ENCODE data around the gene ERBB2.
A peak's percentile ranks its signal among the peaks of the same experiment; 100 is the strongest.
"Not testable (repeated sequence)": the region's sequence is repeated elsewhere in the genome, so short reads cannot be mapped to it uniquely, and the experiment has no call there.

Gene ERBB2

GRCh38 chr17:39730095-39730921 lies 30.4 kb downstream of the ERBB2 start, which contains the start of gene MIEN1:
Gene MIEN1 (minus strand): TSS chr17:39730532. CDS start chr17:39730495, 37 bp downstream.
- DNase-seq, result peak; percentile 89

GRCh38 chr17:39732586-39732985 lies 32.7 kb downstream of the ERBB2 start:
- DNase-seq, result no peak

- DNase-seq, result no peak
Observed at GRCh38 chr17:39735882-39736281, 36.0 kb downstream of the ERBB2 start.

GRCh38 chr17:39736319-39737165 lies 36.7 kb downstream of the ERBB2 start:
- DNase-seq, result no peak

GRCh38 chr17:39737206-39737759 lies 37.4 kb downstream of the ERBB2 start:
- no peak for DNase-seq

- DNase-seq, result no peak
Observed at GRCh38 chr17:39737760-39738567, 38.1 kb downstream of the ERBB2 start, which contains the start of gene GRB7. Gene GRB7 (plus strand): TSS chr17:39737938. CDS start chr17:39742302, 4,364 bp downstream.

- DNase-seq, result peak; percentile 51
Observed at GRCh38 chr17:39738568-39738901, 38.7 kb downstream of the ERBB2 start.

- no peak for DNase-seq
Observed at GRCh38 chr17:39738983-39739884, 39.4 kb downstream of the ERBB2 start.

GRCh38 chr17:39739885-39740356 lies 40.1 kb downstream of the ERBB2 start:
- DNase-seq, result no peak

GRCh38 chr17:39740357-39741111 lies 40.7 kb downstream of the ERBB2 start:
- no peak for DNase-seq

- no peak for DNase-seq
Observed at GRCh38 chr17:39742126-39742855, 42.4 kb downstream of the ERBB2 start.

- DNase-seq, result peak; percentile 14
Observed at GRCh38 chr17:39742856-39743436, 43.1 kb downstream of the ERBB2 start.

GRCh38 chr17:39744075-39744835 lies 44.4 kb downstream of the ERBB2 start:
- no peak for DNase-seq

- DNase-seq, result no peak
Observed at GRCh38 chr17:39744836-39745215, 45.0 kb downstream of the ERBB2 start.

GRCh38 chr17:39745335-39746144 lies 45.7 kb downstream of the ERBB2 start:
- no peak for DNase-seq

- no peak for DNase-seq
Observed at GRCh38 chr17:39746145-39746461, 46.2 kb downstream of the ERBB2 start.

- no peak for DNase-seq
Observed at GRCh38 chr17:39747745-39748144, 47.9 kb downstream of the ERBB2 start.

- not testable (repeated sequence) for DNase-seq
Observed at GRCh38 chr17:39748444-39749034, 48.7 kb downstream of the ERBB2 start.
